Nephron (organoid): ENCODE data around the gene BABAM2.

Experiments
- H3K27ac Mint-ChIP-seq, 3 experiments: 2 replicates each; pipeline ENCODE4 v1.8.0; 2020; ENCODE audit warnings: mixed read lengths in 3 of 3, mild to moderate bottlenecking in 2 of 3, moderate library complexity in 1 of 3
- H3K27me3 Mint-ChIP-seq: 2 replicates; pipeline ENCODE4 v1.8.0; 2021; ENCODE audit warnings: low read depth, mild to moderate bottlenecking, moderate library complexity, mixed read lengths
- H3K36me3 Mint-ChIP-seq: 2 replicates; pipeline ENCODE4 v1.8.0; 2020; ENCODE audit warnings: low read depth, mixed read lengths
- H3K4me1 Mint-ChIP-seq: 2 replicates; pipeline ENCODE4 v1.8.0; 2020; ENCODE audit warnings: mixed read lengths
- H3K4me3 Mint-ChIP-seq, 3 experiments: 2 replicates each; pipeline ENCODE4 v1.8.0; 2020; ENCODE audit warnings: mild to moderate bottlenecking in 3 of 3, mixed read lengths in 3 of 3, moderate library complexity in 2 of 3
- H3K9me3 Mint-ChIP-seq: 2 replicates; pipeline ENCODE4 v1.8.0; 2020; ENCODE audit warnings: mixed read lengths
- CTCF ChIP-seq, 3 experiments: fragments of 200-600 bp; sonication (generic); IDR thresholded peaks; one replicate each; pipeline ENCODE4 v1.5.0; 2021; ENCODE audit warnings: antibody characterized with exemption in 3 of 3; ENCODE audit not compliant: unreplicated experiment in 3 of 3

Gene BABAM2

GRCh38 chr2:28129955-28130695 lies 239.6 kb downstream of the BABAM2 start:
- no peak for TF ChIP-seq CTCF (IDR thresholded peaks at IDR 0.05; ENCODE audit: unreplicated experiment in 3 of 3)
- H3K9me3 Mint-ChIP-seq: peaks cover 6% of the 10 kb centered on the region
- H3K4me1 Mint-ChIP-seq: peaks cover 26% of the 10 kb centered on the region
- peaks cover 16% of the 10 kb centered on the region for H3K36me3 Mint-ChIP-seq
- H3K27me3 Mint-ChIP-seq: no peaks in the 10 kb centered on the region
- H3K4me3 Mint-ChIP-seq: no peak overlapping the region
- peak overlapping the region; percentile 69 to 93 (median 78) for H3K27ac Mint-ChIP-seq

DNA sequence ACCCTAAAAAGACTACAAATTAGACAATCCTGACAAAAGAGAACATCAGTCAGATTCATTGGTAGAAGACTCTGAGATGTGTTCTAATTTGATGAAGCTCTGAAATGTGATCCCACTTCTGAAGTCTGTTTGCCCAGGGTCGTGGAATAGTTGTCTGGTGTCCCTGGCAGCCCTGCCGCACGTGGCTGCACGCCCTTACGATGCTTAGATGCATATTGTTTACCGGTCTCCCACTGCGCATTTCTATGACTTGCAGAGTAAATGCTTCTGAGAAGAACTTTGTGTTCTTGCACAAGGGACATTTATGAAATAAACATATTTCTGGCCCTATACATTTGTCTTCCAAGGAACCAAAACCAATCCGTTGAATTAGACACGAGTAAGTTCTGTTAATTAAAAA lies 243.2 kb downstream of the BABAM2 start:
- TF ChIP-seq CTCF (IDR thresholded peaks at IDR 0.05; ENCODE audit: unreplicated experiment in 3 of 3): no peak
- Mint-ChIP-seq H3K27ac (peak overlapping the region in 2 of 3 experiments; percentile 87 to 88), H3K4me3 (no peak overlapping the region), H3K9me3 (no peaks in the 10 kb centered on the region), H3K4me1 (peaks cover 62% of the 10 kb centered on the region), H3K36me3 (peaks cover 8% of the 10 kb centered on the region), H3K27me3 (no peaks in the 10 kb centered on the region)

GRCh38 chr2:28134262-28134812 lies 243.8 kb downstream of the BABAM2 start:
- Mint-ChIP-seq H3K9me3 (no peaks in the 10 kb centered on the region), H3K4me1 (peaks cover 63% of the 10 kb centered on the region), H3K4me3 (no peak overlapping the region), H3K36me3 (peaks cover 8% of the 10 kb centered on the region), H3K27me3 (no peaks in the 10 kb centered on the region), H3K27ac (peak overlapping the region; percentile 11 to 88 (median 87))
- TF ChIP-seq CTCF (IDR thresholded peaks at IDR 0.05; ENCODE audit: unreplicated experiment in 3 of 3): no peak

GRCh38 chr2:28134857-28135256 lies 244.3 kb downstream of the BABAM2 start:
- no peak overlapping the region for H3K4me3 Mint-ChIP-seq
- TF ChIP-seq CTCF (IDR thresholded peaks at IDR 0.05; ENCODE audit: unreplicated experiment in 3 of 3): no peak

DNA sequence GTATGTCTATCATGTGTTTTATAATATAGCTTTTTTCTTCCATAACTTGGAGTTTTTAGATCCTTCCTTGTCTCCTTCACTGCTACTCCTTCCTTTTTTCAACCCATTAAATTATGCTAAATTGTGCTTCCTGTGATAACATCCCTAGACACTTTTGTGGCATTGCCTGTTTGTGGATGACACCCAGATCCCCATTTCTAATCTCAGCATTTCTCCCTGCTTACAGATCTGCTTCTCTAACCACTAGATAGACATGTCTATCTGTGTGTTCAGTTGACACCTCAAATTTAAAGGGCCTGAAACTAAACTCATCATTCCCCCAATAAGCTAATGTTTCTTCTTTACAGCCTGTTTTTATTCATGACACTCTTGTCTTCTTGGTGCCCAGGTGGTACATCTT lies 244.8 kb downstream of the BABAM2 start:
- Mint-ChIP-seq H3K4me1 (peaks cover 56% of the 10 kb centered on the region), H3K27me3 (no peaks in the 10 kb centered on the region), H3K27ac (peak overlapping the region in 2 of 3 experiments; percentile 16 to 88), H3K36me3 (peaks cover 9% of the 10 kb centered on the region), H3K9me3 (no peaks in the 10 kb centered on the region), H3K4me3 (no peak overlapping the region)
- no peak for TF ChIP-seq CTCF (IDR thresholded peaks at IDR 0.05; ENCODE audit: unreplicated experiment in 3 of 3)

More at GRCh38 chr2:28134857-28135256, 244.3 kb downstream of the BABAM2 start:
- Mint-ChIP-seq H3K27ac (peak overlapping the region; percentile 11 to 88 (median 87)), H3K4me1 (peaks cover 61% of the 10 kb centered on the region), H3K9me3 (no peaks in the 10 kb centered on the region), H3K27me3 (no peaks in the 10 kb centered on the region), H3K36me3 (peaks cover 9% of the 10 kb centered on the region)
